NCI-H1417 (cell line): ENCODE data around the gene IGFBP6.
"Not testable (repeated sequence)": the region's sequence is repeated elsewhere in the genome, so short reads cannot be mapped to it uniquely, and the experiment has no call there.

Experiments used
- DNase-seq, 3 experiments: peaks; one replicate each; lab custom pipeline; 2025; lab: John Stamatoyannopoulos, UW

Gene IGFBP6

GRCh38 chr12:53096759-53097158 is 708 bp upstream of the IGFBP6 start:
- DNase-seq = no peak

- peak in 2 of 3 experiments; percentile 68 to 77 for DNase-seq
These were observed 282 bp upstream of the IGFBP6 start for GRCh38 chr12:53097207-53097563.

- no peak for DNase-seq
These were observed 1.0 kb downstream of the IGFBP6 start for GRCh38 chr12:53098354-53098981.

GRCh38 chr12:53099071-53099882 is 1.8 kb downstream of the IGFBP6 start:
- peak; percentile 60 to 86 (median 73) for DNase-seq

GRCh38 chr12:53100466-53101151 is 3.1 kb downstream of the IGFBP6 start:
- DNase-seq = no peak

- DNase-seq = no peak
These were observed 3.8 kb downstream of the IGFBP6 start for GRCh38 chr12:53101266-53101665.

- no peak for DNase-seq
These were observed 4.7 kb downstream of the IGFBP6 start for GRCh38 chr12:53101931-53102781.

- DNase-seq = peak in 1 of 3 experiments; percentile 35
These were observed 5.7 kb downstream of the IGFBP6 start, which contains the start of gene SOAT2 for GRCh38 chr12:53102883-53103807. Gene SOAT2, plus strand, starts transcription at chr12:53103486. Its CDS starts 92 bp downstream, at chr12:53103578.

- no peak for DNase-seq
These were observed 6.4 kb downstream of the IGFBP6 start for GRCh38 chr12:53103860-53104305.

- DNase-seq = no peak
These were observed 7.8 kb downstream of the IGFBP6 start for GRCh38 chr12:53105256-53105655.

- no peak for DNase-seq
These were observed 8.4 kb downstream of the IGFBP6 start for GRCh38 chr12:53105712-53106439.

GRCh38 chr12:53107122-53107521 is 9.7 kb downstream of the IGFBP6 start:
- DNase-seq = no peak

GRCh38 chr12:53112431-53112830 is 15.0 kb downstream of the IGFBP6 start:
- DNase-seq = not testable (repeated sequence)

- DNase-seq = no peak
These were observed 15.8 kb downstream of the IGFBP6 start for GRCh38 chr12:53113136-53113705.

- DNase-seq = no peak
These were observed 16.5 kb downstream of the IGFBP6 start for GRCh38 chr12:53113951-53114350.

GRCh38 chr12:53115112-53115890 is 17.8 kb downstream of the IGFBP6 start:
- no peak for DNase-seq

GRCh38 chr12:53115891-53116648 is 18.6 kb downstream of the IGFBP6 start:
- no peak for DNase-seq

- DNase-seq = no peak
These were observed 21.4 kb downstream of the IGFBP6 start for GRCh38 chr12:53118751-53119300.
